Measurements from ENCODE around the gene INSR.

DNA sequence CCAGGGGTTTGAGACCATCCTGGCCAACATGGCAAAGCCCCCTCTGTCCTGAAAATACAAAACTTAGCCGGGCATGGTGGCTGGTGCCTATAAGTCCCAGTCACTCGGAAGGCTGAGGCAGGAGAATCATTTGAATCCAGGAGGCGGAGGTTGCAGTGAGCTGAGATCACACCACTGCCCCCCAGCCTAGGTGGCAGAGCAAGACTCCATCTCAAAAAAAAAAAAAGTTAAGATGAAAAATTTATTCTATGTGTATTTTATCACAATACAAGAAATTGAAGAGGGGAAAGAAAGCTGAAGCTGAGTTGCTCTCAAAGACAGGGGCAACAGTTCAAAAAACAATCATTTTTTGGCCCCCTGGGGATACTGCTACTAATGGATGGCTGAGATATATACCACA lies 31.1 kb downstream of the INSR start:
- TF ChIP-seq, protein P1, sequence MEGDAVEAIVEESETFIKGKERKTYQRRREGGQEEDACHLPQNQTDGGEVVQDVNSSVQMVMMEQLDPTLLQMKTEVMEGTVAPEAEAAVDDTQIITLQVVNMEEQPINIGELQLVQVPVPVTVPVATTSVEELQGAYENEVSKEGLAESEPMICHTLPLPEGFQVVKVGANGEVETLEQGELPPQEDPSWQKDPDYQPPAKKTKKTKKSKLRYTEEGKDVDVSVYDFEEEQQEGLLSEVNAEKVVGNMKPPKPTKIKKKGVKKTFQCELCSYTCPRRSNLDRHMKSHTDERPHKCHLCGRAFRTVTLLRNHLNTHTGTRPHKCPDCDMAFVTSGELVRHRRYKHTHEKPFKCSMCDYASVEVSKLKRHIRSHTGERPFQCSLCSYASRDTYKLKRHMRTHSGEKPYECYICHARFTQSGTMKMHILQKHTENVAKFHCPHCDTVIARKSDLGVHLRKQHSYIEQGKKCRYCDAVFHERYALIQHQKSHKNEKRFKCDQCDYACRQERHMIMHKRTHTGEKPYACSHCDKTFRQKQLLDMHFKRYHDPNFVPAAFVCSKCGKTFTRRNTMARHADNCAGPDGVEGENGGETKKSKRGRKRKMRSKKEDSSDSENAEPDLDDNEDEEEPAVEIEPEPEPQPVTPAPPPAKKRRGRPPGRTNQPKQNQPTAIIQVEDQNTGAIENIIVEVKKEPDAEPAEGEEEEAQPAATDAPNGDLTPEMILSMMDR (tag by site-specific recombination; IDR thresholded peaks at IDR 0.05), result no peak
- TF ChIP-seq ZFP41 (tag by site-specific recombination; IDR thresholded peaks at IDR 0.05; ENCODE audit: borderline replicate concordance) (no peak), ZNF785 (tag by site-specific recombination; IDR thresholded peaks at IDR 0.05) (no peak), TCF7L2 (IDR thresholded peaks at IDR 0.05; ENCODE audit: borderline replicate concordance, low read depth, low read length) (no peak), ZBTB7A (tag by site-specific recombination; IDR thresholded peaks at IDR 0.05; ENCODE audit: low read depth) (no peak), ZNF223 (tag by site-specific recombination; IDR thresholded peaks at IDR 0.05) (no peak), ZNF558 (tag by site-specific recombination; IDR thresholded peaks at IDR 0.05) (no peak), ZNF843 (tag by site-specific recombination; IDR thresholded peaks at IDR 0.05) (no peak), ZNF16 (tag by site-specific recombination; IDR thresholded peaks at IDR 0.05; ENCODE audit: low read depth) (no peak)
- TF ChIP-seq, protein P2, sequence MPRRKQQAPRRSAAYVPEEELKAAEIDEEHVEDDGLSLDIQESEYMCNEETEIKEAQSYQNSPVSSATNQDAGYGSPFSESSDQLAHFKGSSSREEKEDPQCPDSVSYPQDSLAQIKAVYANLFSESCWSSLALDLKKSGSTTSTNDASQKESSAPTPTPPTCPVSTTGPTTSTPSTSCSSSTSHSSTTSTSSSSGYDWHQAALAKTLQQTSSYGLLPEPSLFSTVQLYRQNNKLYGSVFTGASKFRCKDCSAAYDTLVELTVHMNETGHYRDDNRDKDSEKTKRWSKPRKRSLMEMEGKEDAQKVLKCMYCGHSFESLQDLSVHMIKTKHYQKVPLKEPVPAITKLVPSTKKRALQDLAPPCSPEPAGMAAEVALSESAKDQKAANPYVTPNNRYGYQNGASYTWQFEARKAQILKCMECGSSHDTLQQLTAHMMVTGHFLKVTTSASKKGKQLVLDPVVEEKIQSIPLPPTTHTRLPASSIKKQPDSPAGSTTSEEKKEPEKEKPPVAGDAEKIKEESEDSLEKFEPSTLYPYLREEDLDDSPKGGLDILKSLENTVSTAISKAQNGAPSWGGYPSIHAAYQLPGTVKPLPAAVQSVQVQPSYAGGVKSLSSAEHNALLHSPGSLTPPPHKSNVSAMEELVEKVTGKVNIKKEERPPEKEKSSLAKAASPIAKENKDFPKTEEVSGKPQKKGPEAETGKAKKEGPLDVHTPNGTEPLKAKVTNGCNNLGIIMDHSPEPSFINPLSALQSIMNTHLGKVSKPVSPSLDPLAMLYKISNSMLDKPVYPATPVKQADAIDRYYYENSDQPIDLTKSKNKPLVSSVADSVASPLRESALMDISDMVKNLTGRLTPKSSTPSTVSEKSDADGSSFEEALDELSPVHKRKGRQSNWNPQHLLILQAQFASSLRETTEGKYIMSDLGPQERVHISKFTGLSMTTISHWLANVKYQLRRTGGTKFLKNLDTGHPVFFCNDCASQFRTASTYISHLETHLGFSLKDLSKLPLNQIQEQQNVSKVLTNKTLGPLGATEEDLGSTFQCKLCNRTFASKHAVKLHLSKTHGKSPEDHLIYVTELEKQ (tag by site-specific recombination; IDR thresholded peaks at IDR 0.05; ENCODE audit: borderline replicate concordance), result no peak
- TF ChIP-seq, protein P3, sequence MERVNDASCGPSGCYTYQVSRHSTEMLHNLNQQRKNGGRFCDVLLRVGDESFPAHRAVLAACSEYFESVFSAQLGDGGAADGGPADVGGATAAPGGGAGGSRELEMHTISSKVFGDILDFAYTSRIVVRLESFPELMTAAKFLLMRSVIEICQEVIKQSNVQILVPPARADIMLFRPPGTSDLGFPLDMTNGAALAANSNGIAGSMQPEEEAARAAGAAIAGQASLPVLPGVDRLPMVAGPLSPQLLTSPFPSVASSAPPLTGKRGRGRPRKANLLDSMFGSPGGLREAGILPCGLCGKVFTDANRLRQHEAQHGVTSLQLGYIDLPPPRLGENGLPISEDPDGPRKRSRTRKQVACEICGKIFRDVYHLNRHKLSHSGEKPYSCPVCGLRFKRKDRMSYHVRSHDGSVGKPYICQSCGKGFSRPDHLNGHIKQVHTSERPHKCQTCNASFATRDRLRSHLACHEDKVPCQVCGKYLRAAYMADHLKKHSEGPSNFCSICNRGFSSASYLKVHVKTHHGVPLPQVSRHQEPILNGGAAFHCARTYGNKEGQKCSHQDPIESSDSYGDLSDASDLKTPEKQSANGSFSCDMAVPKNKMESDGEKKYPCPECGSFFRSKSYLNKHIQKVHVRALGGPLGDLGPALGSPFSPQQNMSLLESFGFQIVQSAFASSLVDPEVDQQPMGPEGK (tag by site-specific recombination; IDR thresholded peaks at IDR 0.05), result no peak
